Activated CD4-positive, alpha-beta T cell treated with anti-CD3 and anti-CD28 coated beads, Interleukin-2, Interleukin-4, amounts not matched to agents 100 ng/mL and 50 ng/mL, durations not matched to agents 16 hours and 8 hours (primary cell): ENCODE measurements around the gene SH3BP2.

Source experiments
- DNase-seq: peaks from one replicate; pipeline ENCODE4 v3.0.0-alpha.2; 2020; ENCODE audit warnings: low spot score

Gene SH3BP2

GRCh38 chr4:2878346-2878745, 85.5 kb downstream of the SH3BP2 start:
- DNase-seq, result no peak

- no peak for DNase-seq
Measured at GRCh38 chr4:2879026-2879425, 86.1 kb downstream of the SH3BP2 start.

- no peak for DNase-seq
Measured at GRCh38 chr4:2881431-2881830, 88.5 kb downstream of the SH3BP2 start.

GRCh38 chr4:2882341-2882740, 89.5 kb downstream of the SH3BP2 start:
- no peak for DNase-seq

GRCh38 chr4:2886161-2886560, 93.3 kb downstream of the SH3BP2 start:
- no peak for DNase-seq

DNA sequence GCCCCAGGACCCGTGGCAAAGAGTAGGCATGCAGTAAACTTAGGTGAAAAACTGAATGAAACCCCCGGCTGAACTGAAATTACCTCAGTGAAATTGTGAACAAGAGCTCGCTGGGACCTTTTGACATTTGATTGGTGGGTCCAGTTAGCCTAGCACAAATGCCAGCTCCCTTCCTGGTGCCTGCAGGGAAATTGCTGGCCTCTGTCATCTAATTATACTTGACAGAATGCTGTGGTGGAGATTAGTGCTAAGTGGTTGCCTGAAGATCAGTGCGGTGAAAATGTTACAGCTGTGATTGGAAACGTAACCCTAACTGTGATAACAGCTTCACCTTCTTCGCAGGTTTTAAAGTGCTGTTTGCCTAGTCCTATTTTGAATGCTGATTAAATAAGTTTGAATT, 93.7 kb downstream of the SH3BP2 start:
- no peak for DNase-seq

- no peak for DNase-seq
Measured at GRCh38 chr4:2887343-2887742, 94.5 kb downstream of the SH3BP2 start.

DNA sequence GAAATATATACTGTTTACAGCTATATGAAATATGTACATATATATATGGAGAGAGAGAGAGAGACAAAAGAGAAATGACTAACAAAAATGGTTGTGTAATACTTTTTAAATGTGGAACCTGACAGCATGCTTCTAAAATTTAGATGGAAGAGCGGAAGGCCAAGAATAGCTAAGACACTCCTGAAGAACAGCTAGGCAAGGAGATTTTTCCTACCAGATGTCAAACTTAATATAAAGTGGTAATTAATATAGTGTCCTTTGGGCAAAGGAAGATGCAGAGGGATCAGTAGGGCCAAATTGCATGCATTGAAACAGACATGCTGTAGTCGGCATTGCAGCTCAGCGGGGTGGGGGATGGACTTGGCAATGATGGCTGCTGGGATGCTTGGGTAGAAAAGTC, 96.0 kb downstream of the SH3BP2 start:
- DNase-seq, result no peak
